Measurements from ENCODE around the gene E2F6.

E2F6 gene

GRCh38 chr2:11399438-11399762 is 66.6 kb downstream of the E2F6 start:
- H3K27ac ChIP-seq = no peak overlapping the region
- no peak for DNase-seq
- no peaks in the 10 kb centered on the region for H3K36me3 ChIP-seq
- no peaks in the 10 kb centered on the region for H3K9me3 ChIP-seq (ENCODE audit: severe bottlenecking)
- H3K4me3 ChIP-seq (ENCODE audit: low read depth, low read length) = no peak overlapping the region
- H3K27me3 ChIP-seq (ENCODE audit: insufficient read depth, low read depth, severe bottlenecking) = no peaks in the 10 kb centered on the region
- no peak for TF ChIP-seq CTCF (IDR thresholded peaks at IDR 0.05; ENCODE audit: low read depth, low read length)

GRCh38 chr2:11398750-11399437 is 67.1 kb downstream of the E2F6 start:
- no peak overlapping the region for H3K4me3 ChIP-seq (ENCODE audit: low read depth, low read length)
- no peak overlapping the region for H3K27ac ChIP-seq
- H3K9me3 ChIP-seq (ENCODE audit: severe bottlenecking) = no peaks in the 10 kb centered on the region
- no peaks in the 10 kb centered on the region for H3K27me3 ChIP-seq (ENCODE audit: insufficient read depth, low read depth, severe bottlenecking)
- H3K36me3 ChIP-seq = no peaks in the 10 kb centered on the region
- no peak for TF ChIP-seq CTCF (IDR thresholded peaks at IDR 0.05; ENCODE audit: low read depth, low read length)
- no peak for DNase-seq

GRCh38 chr2:11397513-11397912 is 68.4 kb downstream of the E2F6 start:
- Histone ChIP-seq H3K4me3 (ENCODE audit: low read depth, low read length) (no peak overlapping the region), H3K36me3 (no peaks in the 10 kb centered on the region), H3K9me3 (ENCODE audit: severe bottlenecking) (no peaks in the 10 kb centered on the region), H3K27ac (no peak overlapping the region), H3K27me3 (ENCODE audit: insufficient read depth, low read depth, severe bottlenecking) (no peaks in the 10 kb centered on the region)
- no peak for DNase-seq
- no peak for TF ChIP-seq CTCF (IDR thresholded peaks at IDR 0.05; ENCODE audit: low read depth, low read length)

- DNase-seq = no peak
- Histone ChIP-seq H3K36me3 (no peaks in the 10 kb centered on the region), H3K27me3 (ENCODE audit: insufficient read depth, low read depth, severe bottlenecking) (no peaks in the 10 kb centered on the region), H3K4me3 (ENCODE audit: low read depth, low read length) (no peak overlapping the region), H3K27ac (no peak overlapping the region), H3K9me3 (ENCODE audit: severe bottlenecking) (no peaks in the 10 kb centered on the region)
- no peak for TF ChIP-seq CTCF (IDR thresholded peaks at IDR 0.05; ENCODE audit: low read depth, low read length)
Observed at GRCh38 chr2:11396467-11397445, 69.2 kb downstream of the E2F6 start.

- DNase-seq = no peak
- H3K27me3 ChIP-seq (ENCODE audit: insufficient read depth, low read depth, severe bottlenecking) = no peaks in the 10 kb centered on the region
- no peak for TF ChIP-seq CTCF (IDR thresholded peaks at IDR 0.05; ENCODE audit: low read depth, low read length)
- no peaks in the 10 kb centered on the region for H3K36me3 ChIP-seq
- no peaks in the 10 kb centered on the region for H3K9me3 ChIP-seq (ENCODE audit: severe bottlenecking)
- no peak overlapping the region for H3K4me3 ChIP-seq (ENCODE audit: low read depth, low read length)
- no peak overlapping the region for H3K27ac ChIP-seq
Observed at GRCh38 chr2:11396021-11396420, 69.9 kb downstream of the E2F6 start.

All from WERI-Rb-1 (cell line).